HepG2 (cell line): Measurements from ENCODE around the gene NOXO1. TPM values are rescaled to one million over a fixed set of nuclear protein-coding genes. Genes with fewer than 3 reads are reported as not detected.

Experiments
- RBFOX2 ChIP-seq: fragments of 200-400 bp; formaldehyde crosslinking; IDR thresholded peaks from 2 replicates; pipeline ENCODE4 v1.6.1; 2017; ENCODE audit warnings: low read depth, mild to moderate bottlenecking, low read length
- SMAD3 ChIP-seq: sonication (generic); formaldehyde crosslinking; IDR thresholded peaks from 2 replicates; pipeline ENCODE4 v1.4.0; 2020; ENCODE audit warnings: missing genetic modification reagents
- SOX13 ChIP-seq, 3 experiments: fragments of 450-650 bp in 1 of 3; sonication (generic) in 1 of 3; formaldehyde crosslinking in 1 of 3; IDR thresholded peaks in 2 of 3; conservative IDR thresholded peaks in 1 of 3; 2 replicates each; pipeline versions ENCODE4 v1.5.0 to v1.6.1; 2016 to 2020; ENCODE audit warnings: antibody characterized with exemption in 1 of 3, mild to moderate bottlenecking in 1 of 3, missing compliant biosample characterization in 1 of 3, missing genetic modification reagents in 1 of 3, moderate library complexity in 1 of 3
- YEATS2 ChIP-seq: sonication (generic); formaldehyde crosslinking; IDR thresholded peaks from 2 replicates; pipeline ENCODE4 v1.4.0; 2020; ENCODE audit warnings: missing genetic modification reagents, borderline replicate concordance
- YEATS4 ChIP-seq: sonication (generic); formaldehyde crosslinking; IDR thresholded peaks from 2 replicates; pipeline ENCODE4 v1.4.0; 2020; ENCODE audit warnings: missing genetic modification reagents, borderline replicate concordance
- ZKSCAN8 ChIP-seq: IDR thresholded peaks from 2 replicates; pipeline ENCODE4 v1.6.1; 2016; ENCODE audit warnings: borderline replicate concordance, missing genetic modification reagents, missing compliant biosample characterization
- ZNF343 ChIP-seq: sonication (generic); formaldehyde crosslinking; IDR thresholded peaks from 2 replicates; pipeline ENCODE4 v1.4.0; 2020; ENCODE audit warnings: mild to moderate bottlenecking, missing genetic modification reagents
- ZNF607 ChIP-seq: sonication (generic); formaldehyde crosslinking; IDR thresholded peaks from 2 replicates; pipeline ENCODE4 v1.5.1; 2020; ENCODE audit warnings: missing genetic modification reagents, mild to moderate bottlenecking, borderline replicate concordance
- ZNF709 ChIP-seq: sonication (generic); formaldehyde crosslinking; IDR thresholded peaks from 2 replicates; pipeline ENCODE4 v1.5.0; 2020; ENCODE audit warnings: mild to moderate bottlenecking, missing genetic modification reagents
- polyA plus RNA-seq, 8 experiments: library from polyadenylated mRNA; depleted of rRNA in 3 of 8; stranded (reverse) in 7 of 8; unstranded in 1 of 8; fragments of >200 nt; fragmentation: Illumina TruSeq in 4 of 8; extraction: Trizol in 4 of 8; gene quantifications; 2 replicates each; pipeline versions ENCODE4 v1.2.1 to v1.2.3, GENCODE V29; 2011 to 2016; ENCODE audit warnings: low read depth in 4 of 8, missing spikeins in 1 of 8, mixed read lengths in 1 of 8; ENCODE audit not compliant: insufficient read depth in 1 of 8
- total RNA-seq, 5 experiments: library from RNA; depleted of rRNA; stranded (reverse); fragments of >200 nt; fragmentation: Illumina TruSeq; extraction: Trizol; gene quantifications; 2 replicates each; pipeline ENCODE4 v1.2.3, GENCODE V29; 2016; ENCODE audit warnings: low read depth in 1 of 5
- TF ChIP-seq, protein P1 (sequence below): sonication (generic); formaldehyde crosslinking; IDR thresholded peaks from 2 replicates; pipeline ENCODE4 v1.4.0; 2020; ENCODE audit warnings: low read depth, missing genetic modification reagents
- TF ChIP-seq, protein P2 (sequence below): sonication (generic); formaldehyde crosslinking; IDR thresholded peaks from 2 replicates; pipeline ENCODE4 v1.4.0; 2020; ENCODE audit warnings: missing genetic modification reagents, borderline replicate concordance
- TF ChIP-seq, protein P3 (sequence below): sonication (generic); formaldehyde crosslinking; IDR thresholded peaks from 2 replicates; pipeline ENCODE4 v1.4.0; 2020; ENCODE audit warnings: missing genetic modification reagents
- TF ChIP-seq, protein P4 (sequence below): sonication (generic); formaldehyde crosslinking; IDR thresholded peaks from 2 replicates; pipeline ENCODE4 v1.4.0; 2020; ENCODE audit warnings: mild to moderate bottlenecking, missing genetic modification reagents

The NOXO1 gene
- total and polyA plus RNA-seq, 2 of the 13 experiments (the other 11 are each of a cell fraction or from before 2014, with no cell fraction given), result 0.69 to 1.4 TPM

DNA sequence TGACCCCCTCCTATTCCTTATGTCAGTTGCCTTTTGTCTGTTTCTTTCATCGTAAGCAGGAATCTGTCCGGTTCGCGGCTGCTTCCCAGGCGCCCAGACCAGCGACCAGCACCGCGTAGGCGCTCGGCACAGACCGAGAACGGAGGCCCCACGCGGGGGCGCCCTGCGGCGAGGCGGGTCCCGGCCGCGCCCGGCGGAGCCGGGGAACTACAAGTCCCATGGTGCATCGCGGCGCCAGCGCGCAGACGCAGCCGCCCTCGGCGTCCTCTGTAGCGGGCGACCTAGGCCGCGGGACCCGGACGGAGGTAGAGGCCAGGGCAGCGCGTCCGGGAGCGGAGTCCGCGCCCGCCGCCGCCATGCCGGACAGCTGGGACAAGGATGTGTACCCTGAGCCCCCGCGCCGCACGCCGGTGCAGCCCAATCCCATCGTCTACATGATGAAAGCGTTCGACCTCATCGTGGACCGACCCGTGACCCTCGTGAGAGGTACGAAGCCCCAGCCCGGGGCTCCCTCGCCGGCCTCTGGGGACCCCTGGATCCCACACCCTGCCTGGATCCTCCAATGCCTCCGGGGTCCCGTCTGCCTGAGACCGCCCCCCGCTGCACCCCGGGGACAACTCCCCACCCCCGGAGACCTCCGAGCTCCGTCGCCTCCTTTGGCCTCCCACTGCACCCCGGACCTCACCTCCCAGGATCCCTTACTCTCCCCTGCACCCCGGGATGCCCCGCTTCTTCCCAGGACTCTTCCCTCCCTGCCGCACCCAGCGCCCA lies 21.8 kb downstream of the NOXO1 start, which contains the start of gene NDUFB10 (continued):
- TF ChIP-seq, protein P1, sequence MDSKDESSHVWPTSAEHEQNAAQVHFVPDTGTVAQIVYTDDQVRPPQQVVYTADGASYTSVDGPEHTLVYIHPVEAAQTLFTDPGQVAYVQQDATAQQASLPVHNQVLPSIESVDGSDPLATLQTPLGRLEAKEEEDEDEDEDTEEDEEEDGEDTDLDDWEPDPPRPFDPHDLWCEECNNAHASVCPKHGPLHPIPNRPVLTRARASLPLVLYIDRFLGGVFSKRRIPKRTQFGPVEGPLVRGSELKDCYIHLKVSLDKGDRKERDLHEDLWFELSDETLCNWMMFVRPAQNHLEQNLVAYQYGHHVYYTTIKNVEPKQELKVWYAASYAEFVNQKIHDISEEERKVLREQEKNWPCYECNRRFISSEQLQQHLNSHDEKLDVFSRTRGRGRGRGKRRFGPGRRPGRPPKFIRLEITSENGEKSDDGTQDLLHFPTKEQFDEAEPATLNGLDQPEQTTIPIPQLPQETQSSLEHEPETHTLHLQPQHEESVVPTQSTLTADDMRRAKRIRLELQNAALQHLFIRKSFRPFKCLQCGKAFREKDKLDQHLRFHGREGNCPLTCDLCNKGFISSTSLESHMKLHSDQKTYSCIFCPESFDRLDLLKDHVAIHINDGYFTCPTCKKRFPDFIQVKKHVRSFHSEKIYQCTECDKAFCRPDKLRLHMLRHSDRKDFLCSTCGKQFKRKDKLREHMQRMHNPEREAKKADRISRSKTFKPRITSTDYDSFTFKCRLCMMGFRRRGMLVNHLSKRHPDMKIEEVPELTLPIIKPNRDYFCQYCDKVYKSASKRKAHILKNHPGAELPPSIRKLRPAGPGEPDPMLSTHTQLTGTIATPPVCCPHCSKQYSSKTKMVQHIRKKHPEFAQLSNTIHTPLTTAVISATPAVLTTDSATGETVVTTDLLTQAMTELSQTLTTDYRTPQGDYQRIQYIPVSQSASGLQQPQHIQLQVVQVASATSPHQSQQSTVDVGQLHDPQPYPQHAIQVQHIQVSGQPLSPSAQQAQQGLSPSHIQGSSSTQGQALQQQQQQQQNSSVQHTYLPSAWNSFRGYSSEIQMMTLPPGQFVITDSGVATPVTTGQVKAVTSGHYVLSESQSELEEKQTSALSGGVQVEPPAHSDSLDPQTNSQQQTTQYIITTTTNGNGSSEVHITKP (CRISPR knock-in tag), result peak; percentile 42; the same call in 1 of the 2 replicates
- TF ChIP-seq SMAD3 (CRISPR knock-in tag) (0 out of 2 replicates have a peak, but pooled peaks have one; percentile 23), ZNF709 (CRISPR knock-in tag) (peak; percentile 81; the same call in 1 of the 2 replicates), ZKSCAN8 (peak; percentile 31; the same call in 1 of the 2 replicates), SOX13 (IDR thresholded peaks at IDR 0.05) (0 out of 2 replicates have a peak, but pooled peaks have one; percentile 17), SOX13 (CRISPR knock-in tag; conservative IDR thresholded peaks at IDR 0.05 in 1 of 2, IDR thresholded peaks at IDR 0.05 in 1 of 2) (no peak), ZNF343 (CRISPR knock-in tag) (peak; percentile 40; the same call in 1 of the 2 replicates), ZNF607 (CRISPR knock-in tag) (peak; percentile 91), YEATS2 (CRISPR knock-in tag) (peak; percentile 71), RBFOX2 (peak; percentile 97), YEATS4 (peak; percentile 91)
- TF ChIP-seq, protein P2, sequence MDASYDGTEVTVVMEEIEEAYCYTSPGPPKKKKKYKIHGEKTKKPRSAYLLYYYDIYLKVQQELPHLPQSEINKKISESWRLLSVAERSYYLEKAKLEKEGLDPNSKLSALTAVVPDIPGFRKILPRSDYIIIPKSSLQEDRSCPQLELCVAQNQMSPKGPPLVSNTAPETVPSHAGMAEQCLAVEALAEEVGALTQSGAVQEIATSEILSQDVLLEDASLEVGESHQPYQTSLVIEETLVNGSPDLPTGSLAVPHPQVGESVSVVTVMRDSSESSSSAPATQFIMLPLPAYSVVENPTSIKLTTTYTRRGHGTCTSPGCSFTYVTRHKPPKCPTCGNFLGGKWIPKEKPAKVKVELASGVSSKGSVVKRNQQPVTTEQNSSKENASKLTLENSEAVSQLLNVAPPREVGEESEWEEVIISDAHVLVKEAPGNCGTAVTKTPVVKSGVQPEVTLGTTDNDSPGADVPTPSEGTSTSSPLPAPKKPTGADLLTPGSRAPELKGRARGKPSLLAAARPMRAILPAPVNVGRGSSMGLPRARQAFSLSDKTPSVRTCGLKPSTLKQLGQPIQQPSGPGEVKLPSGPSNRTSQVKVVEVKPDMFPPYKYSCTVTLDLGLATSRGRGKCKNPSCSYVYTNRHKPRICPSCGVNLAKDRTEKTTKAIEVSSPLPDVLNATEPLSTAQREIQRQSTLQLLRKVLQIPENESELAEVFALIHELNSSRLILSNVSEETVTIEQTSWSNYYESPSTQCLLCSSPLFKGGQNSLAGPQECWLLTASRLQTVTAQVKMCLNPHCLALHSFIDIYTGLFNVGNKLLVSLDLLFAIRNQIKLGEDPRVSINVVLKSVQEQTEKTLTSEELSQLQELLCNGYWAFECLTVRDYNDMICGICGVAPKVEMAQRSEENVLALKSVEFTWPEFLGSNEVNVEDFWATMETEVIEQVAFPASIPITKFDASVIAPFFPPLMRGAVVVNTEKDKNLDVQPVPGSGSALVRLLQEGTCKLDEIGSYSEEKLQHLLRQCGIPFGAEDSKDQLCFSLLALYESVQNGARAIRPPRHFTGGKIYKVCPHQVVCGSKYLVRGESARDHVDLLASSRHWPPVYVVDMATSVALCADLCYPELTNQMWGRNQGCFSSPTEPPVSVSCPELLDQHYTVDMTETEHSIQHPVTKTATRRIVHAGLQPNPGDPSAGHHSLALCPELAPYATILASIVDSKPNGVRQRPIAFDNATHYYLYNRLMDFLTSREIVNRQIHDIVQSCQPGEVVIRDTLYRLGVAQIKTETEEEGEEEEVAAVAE (CRISPR knock-in tag), result peak; percentile 81
- TF ChIP-seq, protein P3, sequence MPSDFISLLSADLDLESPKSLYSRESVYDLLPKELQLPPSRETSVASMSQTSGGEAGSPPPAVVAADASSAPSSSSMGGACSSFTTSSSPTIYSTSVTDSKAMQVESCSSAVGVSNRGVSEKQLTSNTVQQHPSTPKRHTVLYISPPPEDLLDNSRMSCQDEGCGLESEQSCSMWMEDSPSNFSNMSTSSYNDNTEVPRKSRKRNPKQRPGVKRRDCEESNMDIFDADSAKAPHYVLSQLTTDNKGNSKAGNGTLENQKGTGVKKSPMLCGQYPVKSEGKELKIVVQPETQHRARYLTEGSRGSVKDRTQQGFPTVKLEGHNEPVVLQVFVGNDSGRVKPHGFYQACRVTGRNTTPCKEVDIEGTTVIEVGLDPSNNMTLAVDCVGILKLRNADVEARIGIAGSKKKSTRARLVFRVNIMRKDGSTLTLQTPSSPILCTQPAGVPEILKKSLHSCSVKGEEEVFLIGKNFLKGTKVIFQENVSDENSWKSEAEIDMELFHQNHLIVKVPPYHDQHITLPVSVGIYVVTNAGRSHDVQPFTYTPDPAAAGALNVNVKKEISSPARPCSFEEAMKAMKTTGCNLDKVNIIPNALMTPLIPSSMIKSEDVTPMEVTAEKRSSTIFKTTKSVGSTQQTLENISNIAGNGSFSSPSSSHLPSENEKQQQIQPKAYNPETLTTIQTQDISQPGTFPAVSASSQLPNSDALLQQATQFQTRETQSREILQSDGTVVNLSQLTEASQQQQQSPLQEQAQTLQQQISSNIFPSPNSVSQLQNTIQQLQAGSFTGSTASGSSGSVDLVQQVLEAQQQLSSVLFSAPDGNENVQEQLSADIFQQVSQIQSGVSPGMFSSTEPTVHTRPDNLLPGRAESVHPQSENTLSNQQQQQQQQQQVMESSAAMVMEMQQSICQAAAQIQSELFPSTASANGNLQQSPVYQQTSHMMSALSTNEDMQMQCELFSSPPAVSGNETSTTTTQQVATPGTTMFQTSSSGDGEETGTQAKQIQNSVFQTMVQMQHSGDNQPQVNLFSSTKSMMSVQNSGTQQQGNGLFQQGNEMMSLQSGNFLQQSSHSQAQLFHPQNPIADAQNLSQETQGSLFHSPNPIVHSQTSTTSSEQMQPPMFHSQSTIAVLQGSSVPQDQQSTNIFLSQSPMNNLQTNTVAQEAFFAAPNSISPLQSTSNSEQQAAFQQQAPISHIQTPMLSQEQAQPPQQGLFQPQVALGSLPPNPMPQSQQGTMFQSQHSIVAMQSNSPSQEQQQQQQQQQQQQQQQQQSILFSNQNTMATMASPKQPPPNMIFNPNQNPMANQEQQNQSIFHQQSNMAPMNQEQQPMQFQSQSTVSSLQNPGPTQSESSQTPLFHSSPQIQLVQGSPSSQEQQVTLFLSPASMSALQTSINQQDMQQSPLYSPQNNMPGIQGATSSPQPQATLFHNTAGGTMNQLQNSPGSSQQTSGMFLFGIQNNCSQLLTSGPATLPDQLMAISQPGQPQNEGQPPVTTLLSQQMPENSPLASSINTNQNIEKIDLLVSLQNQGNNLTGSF (CRISPR knock-in tag), result peak; percentile 39; the same call in 1 of the 2 replicates
- TF ChIP-seq, protein P4, sequence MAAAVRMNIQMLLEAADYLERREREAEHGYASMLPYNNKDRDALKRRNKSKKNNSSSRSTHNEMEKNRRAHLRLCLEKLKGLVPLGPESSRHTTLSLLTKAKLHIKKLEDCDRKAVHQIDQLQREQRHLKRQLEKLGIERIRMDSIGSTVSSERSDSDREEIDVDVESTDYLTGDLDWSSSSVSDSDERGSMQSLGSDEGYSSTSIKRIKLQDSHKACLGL (CRISPR knock-in tag), result peak; percentile 64; the same call in 1 of the 2 replicates
